ENCODE results near the gene HIBADH. TPM values are rescaled to one million over a fixed set of nuclear protein-coding genes. Genes with fewer than 3 reads are reported as not detected.

Gene HIBADH
- polyA plus RNA-seq, 2 of the 4 experiments (the other 2 are of a cell fraction): 49.5 to 118 TPM

DNA sequence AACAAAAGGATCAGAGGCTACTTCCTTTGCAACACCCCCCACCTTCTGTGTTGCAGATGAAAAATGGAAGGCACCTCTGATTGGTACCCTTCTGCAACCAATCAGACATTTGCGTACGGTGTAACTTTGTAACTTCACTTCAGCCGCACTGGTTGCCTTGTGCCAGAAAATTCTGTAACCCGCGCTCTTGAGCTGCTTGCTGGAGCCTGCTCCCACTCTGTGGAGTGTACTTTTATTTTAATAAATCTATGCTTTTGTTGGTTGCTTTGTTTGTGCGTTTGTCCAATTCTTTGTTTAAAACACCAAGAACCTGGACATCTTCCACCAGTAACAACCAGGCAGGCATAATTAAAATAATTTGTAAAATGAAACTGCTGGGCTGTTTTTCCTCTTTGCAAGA lies 45.8 kb upstream of the HIBADH start:
- WGBS (ENCODE audit: missing lambda C conversion rate): 93% methylated on average over 6 of the region's 6 CpGs
- H3K4me1 ChIP-seq: peaks cover 11% of the 10 kb centered on the region
- H3K9me3 ChIP-seq: no peaks in the 10 kb centered on the region
- H3K4me2 ChIP-seq: no peak overlapping the region
- H3K4me3 ChIP-seq: no peak overlapping the region
- TF ChIP-seq SMC3 (IDR thresholded peaks at IDR 0.05) (no peak), ZSCAN20 (CRISPR knock-in tag; IDR thresholded peaks at IDR 0.05) (no peak), TFCP2L1 (CRISPR knock-in tag; IDR thresholded peaks at IDR 0.05) (no peak), NPAS2 (CRISPR knock-in tag; IDR thresholded peaks at IDR 0.05; ENCODE audit: borderline replicate concordance) (no peak), CEBPB (IDR thresholded peaks at IDR 0.05) (no peak), HDAC2 (IDR thresholded peaks at IDR 0.05) (no peak), FOSL2 (IDR thresholded peaks at IDR 0.05) (no peak), FOSL2 (CRISPR knock-in tag; IDR thresholded peaks at IDR 0.05) (no peak)
- no peak for FAIRE-seq
- POLR2A ChIA-PET: no interaction called here
- DNase-seq (ENCODE audit: low read depth in 1 of 2, low spot score in 1 of 2): no peak
- no peak for ATAC-seq
- no peak overlapping the region for H3K27ac ChIP-seq
- CTCF ChIA-PET: interaction anchor here (0.6 kb wide), 1 partner anchor 439 kb away, joined by 3 read pairs; no protein-coding TSS in a partner anchor

DNA sequence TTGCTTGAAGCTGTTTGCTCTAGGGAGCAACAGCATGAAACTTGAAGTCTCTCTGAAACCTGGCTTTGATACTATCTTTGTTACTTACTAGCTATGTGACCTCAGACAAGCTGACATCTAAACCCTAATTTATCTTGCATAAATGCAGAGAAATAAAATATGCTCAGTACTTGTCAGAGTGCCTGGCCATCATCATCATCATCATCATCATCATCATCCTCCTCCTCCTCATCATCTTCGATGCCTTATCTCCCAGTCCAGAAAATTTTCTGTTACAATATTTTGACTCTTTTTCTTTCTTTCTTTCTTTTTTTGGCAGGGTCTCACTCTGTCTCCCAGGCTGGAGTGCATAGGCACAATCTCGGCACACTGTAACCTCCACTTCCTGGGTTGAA lies 42.5 kb upstream of the HIBADH start:
- Histone ChIP-seq H3K4me1 (peaks cover 11% of the 10 kb centered on the region), H3K9me3 (no peaks in the 10 kb centered on the region), H3K4me2 (no peak overlapping the region), H3K27ac (no peak overlapping the region), H3K4me3 (no peak overlapping the region)
- CTCF ChIA-PET: interaction anchor here (0.8 to 1.2 kb wide), 3 partner anchors 15 to 470 kb away, joined by 3 to 4 read pairs (median 3); no protein-coding TSS in a partner anchor
- 89% methylated on average over 2 of the region's 2 CpGs for WGBS (ENCODE audit: missing lambda C conversion rate)
- no peak for ATAC-seq
- no peak for DNase-seq (ENCODE audit: low read depth in 1 of 2, low spot score in 1 of 2)
- POLR2A ChIA-PET: no interaction called here
- TF ChIP-seq RARB (CRISPR knock-in tag; IDR thresholded peaks at IDR 0.05): no peak
- peak; percentile 13 for FAIRE-seq

GRCh38 chr7:27704422-27705199 lies 41.9 kb upstream of the HIBADH start:
- H3K4me3 ChIP-seq: no peak overlapping the region
- DNase-seq (ENCODE audit: low read depth in 1 of 2, low spot score in 1 of 2) (no peak), FAIRE-seq (no peak), ATAC-seq (no peak)
- H3K4me2 ChIP-seq: no peak overlapping the region
- H3K4me1 ChIP-seq: peaks cover 6% of the 10 kb centered on the region
- TF ChIP-seq SREBF2 (IDR thresholded peaks at IDR 0.05) (no peak), HOXB5 (CRISPR knock-in tag; IDR thresholded peaks at IDR 0.05) (no peak), MYC (IDR thresholded peaks at IDR 0.05; ENCODE audit: borderline replicate concordance, low read length) (no peak), FOSL2 (IDR thresholded peaks at IDR 0.05) (no peak), FOSL2 (CRISPR knock-in tag; IDR thresholded peaks at IDR 0.05) (no peak), CHD4 (IDR thresholded peaks at IDR 0.05; ENCODE audit: borderline replicate concordance) (no peak), HMGXB4 (CRISPR knock-in tag; IDR thresholded peaks at IDR 0.05; ENCODE audit: borderline replicate concordance) (no peak), BHLHE40 (IDR thresholded peaks at IDR 0.05; ENCODE audit: low read depth, low read length) (no peak), TFCP2L1 (CRISPR knock-in tag; IDR thresholded peaks at IDR 0.05) (no peak), EHF (CRISPR knock-in tag; IDR thresholded peaks at IDR 0.05) (no peak), HOXB13 (CRISPR knock-in tag; IDR thresholded peaks at IDR 0.05; ENCODE audit: low read depth) (no peak), SMC3 (IDR thresholded peaks at IDR 0.05) (no peak), ZFP36 (IDR thresholded peaks at IDR 0.05; ENCODE audit: borderline replicate concordance, partially characterized antibody) (no peak), NR3C1 (IDR thresholded peaks at IDR 0.05) (no peak), RAD21 (conservative IDR thresholded peaks at IDR 0.05 in 1 of 2, IDR thresholded peaks at IDR 0.05 in 1 of 2) (no peak), CBX2 (IDR thresholded peaks at IDR 0.05; ENCODE audit: borderline replicate concordance, low read depth) (no peak)
- TF ChIP-seq, protein P1, sequence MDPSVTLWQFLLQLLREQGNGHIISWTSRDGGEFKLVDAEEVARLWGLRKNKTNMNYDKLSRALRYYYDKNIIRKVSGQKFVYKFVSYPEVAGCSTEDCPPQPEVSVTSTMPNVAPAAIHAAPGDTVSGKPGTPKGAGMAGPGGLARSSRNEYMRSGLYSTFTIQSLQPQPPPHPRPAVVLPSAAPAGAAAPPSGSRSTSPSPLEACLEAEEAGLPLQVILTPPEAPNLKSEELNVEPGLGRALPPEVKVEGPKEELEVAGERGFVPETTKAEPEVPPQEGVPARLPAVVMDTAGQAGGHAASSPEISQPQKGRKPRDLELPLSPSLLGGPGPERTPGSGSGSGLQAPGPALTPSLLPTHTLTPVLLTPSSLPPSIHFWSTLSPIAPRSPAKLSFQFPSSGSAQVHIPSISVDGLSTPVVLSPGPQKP (IDR thresholded peaks at IDR 0.05; ENCODE audit: low read depth, low read length): no peak
- POLR2A ChIA-PET: no interaction called here
- CTCF ChIA-PET: interaction anchor here (0.8 to 1.4 kb wide), 4 partner anchors 15 to 469 kb away, joined by 3 to 4 read pairs (median 3); partner anchors contain the start of gene TAX1BP1
- no peak overlapping the region for H3K27ac ChIP-seq
- no peaks in the 10 kb centered on the region for H3K9me3 ChIP-seq
- WGBS (ENCODE audit: missing lambda C conversion rate): 80% methylated on average over 3 of the region's 3 CpGs

Measured in A549 (cell line).